GM12892 (cell line): Measurements from ENCODE around the gene NOSTRIN.

Experiments used
- POLR2A ChIP-seq: IDR thresholded peaks from 2 replicates; pipeline ENCODE4 v1.6.1; 2011; ENCODE audit warnings: low read depth, low read length, control low read depth
- POLR2AphosphoS5 ChIP-seq: IDR thresholded peaks from 2 replicates; pipeline ENCODE4 v1.6.1; 2011; ENCODE audit warnings: low read depth, low read length, control low read depth
- TAF1 ChIP-seq: IDR thresholded peaks from 2 replicates; pipeline ENCODE4 v1.6.1; 2011; ENCODE audit warnings: low read depth, mild to moderate bottlenecking, control low read depth, low read length, borderline replicate concordance

DNA sequence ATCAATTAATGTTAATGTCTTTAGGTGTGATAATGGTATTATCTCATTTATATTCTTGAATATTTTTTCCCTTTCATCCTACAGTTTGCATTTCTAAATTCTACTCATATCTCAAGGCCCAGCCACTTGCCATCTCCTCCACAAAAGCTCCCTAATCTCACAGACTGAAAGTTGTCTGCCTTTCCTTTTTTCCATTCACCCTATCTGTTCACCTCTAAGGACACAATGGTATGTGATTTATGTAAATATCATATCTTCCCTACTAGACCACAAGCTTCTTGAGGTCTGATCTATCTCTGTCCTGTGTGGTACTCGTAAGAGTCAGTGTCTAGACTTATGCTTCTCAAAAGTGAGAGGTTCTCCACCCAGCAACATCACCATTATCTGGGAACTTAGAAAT is 91.7 kb downstream of the NOSTRIN start:
- no peak for TF ChIP-seq POLR2A
- TF ChIP-seq POLR2AphosphoS5 = no peak
- no peak for TF ChIP-seq TAF1
